GM18505 (cell line): ENCODE data around the gene PRAMEF17.
"Not testable (repeated sequence)": the region's sequence is repeated elsewhere in the genome, so short reads cannot be mapped to it uniquely, and the experiment has no call there.

ENCODE experiments used
- ATAC-seq: cut with Tn5 transposase; IDR thresholded peaks from one replicate; pipeline ENCODE4 v1.9.1; 2021; ENCODE audit not compliant: unreplicated experiment
- POLR2A ChIP-seq: IDR thresholded peaks from 4 replicates; pipeline ENCODE4 v1.6.1; 2011; ENCODE audit warnings: borderline replicate concordance; ENCODE audit not compliant: insufficient read depth, insufficient read length; ENCODE audit errors: extremely low read depth

PRAMEF17 gene

GRCh38 chr1:13430495-13430894, 41.1 kb downstream of the PRAMEF17 start:
- ATAC-seq = no peak
- no peak for TF ChIP-seq POLR2A

GRCh38 chr1:13432251-13432650, 42.8 kb downstream of the PRAMEF17 start:
- ATAC-seq = no peak
- no peak for TF ChIP-seq POLR2A

DNA sequence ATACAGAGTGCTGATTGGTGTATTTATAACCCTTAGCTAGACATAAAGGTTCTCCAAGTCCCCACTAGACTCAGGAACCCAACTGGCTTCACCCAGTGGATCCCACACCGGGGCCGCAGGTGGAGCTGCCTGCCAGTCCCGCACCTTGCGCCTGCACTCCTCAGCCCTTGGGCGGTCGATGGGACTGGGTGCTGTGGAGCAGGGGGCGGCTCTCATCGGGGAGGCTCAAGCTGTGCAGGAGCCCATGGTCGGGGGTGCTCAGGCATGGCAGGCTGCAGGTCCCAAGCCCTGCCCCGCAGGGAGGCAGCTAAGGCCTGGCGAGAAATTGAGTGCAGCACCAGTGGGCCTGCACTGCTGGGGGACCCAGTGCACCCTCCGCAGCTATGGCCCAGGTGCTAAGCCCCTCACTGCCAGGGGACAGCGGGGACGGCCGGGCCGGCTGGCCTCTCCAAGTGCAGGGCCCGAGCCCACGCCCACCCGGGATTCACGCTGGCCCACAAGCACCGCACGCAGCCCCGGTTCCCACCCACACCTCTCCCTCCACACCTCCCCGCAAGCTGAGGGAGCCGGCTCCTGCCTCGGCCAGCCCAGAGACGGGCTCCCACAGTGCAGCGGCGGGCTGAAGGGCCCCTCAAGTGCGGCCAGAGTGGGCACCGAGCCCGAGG, 44.4 kb downstream of the PRAMEF17 start:
- not testable (repeated sequence) for ATAC-seq

- no peak for ATAC-seq
- TF ChIP-seq POLR2A = no peak
These were observed 46.0 kb downstream of the PRAMEF17 start for GRCh38 chr1:13435458-13435857.

DNA sequence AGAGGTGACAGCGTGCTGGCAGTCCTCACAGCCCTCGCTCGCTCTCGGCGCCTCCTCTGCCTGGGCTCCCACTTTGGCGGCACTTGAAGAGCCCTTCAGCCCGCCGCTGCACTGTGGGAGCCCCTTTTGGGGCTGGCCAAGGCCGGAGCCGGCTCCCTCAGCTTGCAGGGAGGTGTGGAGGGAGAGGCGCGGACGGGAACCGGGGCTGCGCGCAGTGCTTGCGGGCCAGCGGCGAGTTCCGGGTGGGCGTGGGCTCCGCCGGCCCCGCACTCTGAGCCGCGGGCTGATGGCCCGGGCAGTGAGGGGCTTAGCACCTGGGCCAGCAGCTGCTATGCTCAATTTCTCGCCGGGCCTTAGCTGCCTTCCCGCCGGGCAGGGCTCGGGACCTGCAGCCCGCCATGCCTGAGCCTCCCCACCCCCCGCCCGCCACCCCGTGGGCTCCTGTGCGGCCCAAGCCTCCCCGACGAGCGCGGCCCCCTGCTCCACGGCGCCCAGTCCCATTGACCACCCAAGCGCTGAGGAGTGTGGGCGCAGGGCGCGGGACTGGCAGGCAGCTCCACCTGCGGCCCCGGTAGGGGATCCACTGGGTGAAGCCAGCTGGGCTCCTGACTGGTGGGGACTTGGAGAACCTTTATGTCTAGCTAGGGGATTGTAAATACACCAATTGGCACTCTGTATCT, 49.8 kb downstream of the PRAMEF17 start:
- not testable (repeated sequence) for ATAC-seq
